H9 (cell line): ENCODE measurements around the gene AKAP11. TPM values are rescaled to one million over a fixed set of nuclear protein-coding genes. Genes with fewer than 3 reads are reported as not detected.
A peak's percentile ranks its signal among the peaks of the same experiment; 100 is the strongest.

Source experiments
- DNase-seq: peaks from one replicate; pipeline ENCODE4 v3.0.0-alpha.2; 2017
- H2AFZ ChIP-seq: one replicate; pipeline ENCODE4 v1.6.1; 2013; ENCODE audit warnings: mild to moderate bottlenecking, low read length, control low read depth, moderate library complexity
- H2AK5ac ChIP-seq: 2 replicates; pipeline ENCODE4 v1.6.1; 2013; ENCODE audit warnings: low read length, control low read depth, mixed read lengths; ENCODE audit not compliant: insufficient read length
- H2BK120ac ChIP-seq: one replicate; pipeline ENCODE4 v1.6.1; 2013; ENCODE audit warnings: low read depth, mild to moderate bottlenecking, low read length, control low read depth, inconsistent platforms; ENCODE audit not compliant: poor library complexity, severe bottlenecking
- H2BK12ac ChIP-seq: 2 replicates; pipeline ENCODE4 v1.6.1; 2013; ENCODE audit warnings: low read length, control low read depth, mixed read lengths, low read depth; ENCODE audit not compliant: insufficient read length
- H2BK15ac ChIP-seq: 2 replicates; pipeline ENCODE4 v1.6.1; 2013; ENCODE audit warnings: low read depth, low read length, control low read depth
- H2BK20ac ChIP-seq: one replicate; pipeline ENCODE4 v1.6.1; 2013; ENCODE audit warnings: low read depth, mild to moderate bottlenecking, low read length, control low read depth, inconsistent platforms; ENCODE audit not compliant: poor library complexity, severe bottlenecking
- H2BK5ac ChIP-seq: 2 replicates; pipeline ENCODE4 v1.6.1; 2013; ENCODE audit warnings: low read length, control low read depth, mixed read lengths; ENCODE audit not compliant: insufficient read length
- H3K14ac ChIP-seq: 2 replicates; pipeline ENCODE4 v1.6.1; 2013; ENCODE audit warnings: low read length, control low read depth; ENCODE audit not compliant: insufficient read depth
- H3K18ac ChIP-seq: 2 replicates; pipeline ENCODE4 v1.6.1; 2013; ENCODE audit warnings: low read depth, mild to moderate bottlenecking, mixed read lengths, low read length, control low read depth; ENCODE audit not compliant: insufficient read length
- H3K23ac ChIP-seq: 2 replicates; pipeline ENCODE4 v1.6.1; 2013; ENCODE audit warnings: low read length, control low read depth, mixed read lengths, low read depth; ENCODE audit not compliant: insufficient read length
- H3K23me2 ChIP-seq: 2 replicates; pipeline ENCODE4 v1.6.1; 2013; ENCODE audit warnings: low read depth, mild to moderate bottlenecking, mixed read lengths, low read length, control low read depth; ENCODE audit not compliant: insufficient read length, poor library complexity, severe bottlenecking
- H3K27ac ChIP-seq: 2 replicates; pipeline ENCODE4 v1.5.1; 2013; ENCODE audit warnings: low read length, control low read depth, mixed read lengths, low read depth; ENCODE audit not compliant: insufficient read length
- H3K27me3 ChIP-seq: 2 replicates; pipeline ENCODE4 v1.6.1; 2013; ENCODE audit warnings: low read length, control low read depth, inconsistent platforms; ENCODE audit not compliant: insufficient read depth
- H3K4ac ChIP-seq: 2 replicates; pipeline ENCODE4 v1.6.1; 2013; ENCODE audit warnings: low read depth, mild to moderate bottlenecking, control low read depth, inconsistent platforms, low read length, moderate library complexity
- H3K4me1 ChIP-seq: 2 replicates; pipeline ENCODE4 v1.6.1; 2013; ENCODE audit warnings: low read length, control low read depth, inconsistent platforms; ENCODE audit not compliant: insufficient read depth
- H3K4me2 ChIP-seq: 2 replicates; pipeline ENCODE4 v1.6.1; 2013; ENCODE audit warnings: low read length, control low read depth, mixed read lengths; ENCODE audit not compliant: insufficient read length, insufficient read depth
- H3K56ac ChIP-seq: 2 replicates; pipeline ENCODE4 v1.6.1; 2013; ENCODE audit warnings: low read depth, mild to moderate bottlenecking, mixed read lengths, low read length, control low read depth; ENCODE audit not compliant: insufficient read length
- H3K79me1 ChIP-seq: 2 replicates; pipeline ENCODE4 v1.6.1; 2013; ENCODE audit warnings: low read depth, mild to moderate bottlenecking, moderate library complexity, low read length, control low read depth, inconsistent platforms; ENCODE audit not compliant: insufficient read depth, poor library complexity, severe bottlenecking
- H3K79me2 ChIP-seq: 2 replicates; pipeline ENCODE4 v1.6.1; 2013; ENCODE audit warnings: low read length, control low read depth, inconsistent platforms; ENCODE audit not compliant: insufficient read depth
- H3K9ac ChIP-seq: 2 replicates; pipeline ENCODE4 v1.6.1; 2013; ENCODE audit warnings: low read length, control low read depth, mixed read lengths; ENCODE audit not compliant: insufficient read length; ENCODE audit errors: extremely low read depth
- H3K9me3 ChIP-seq: one replicate; pipeline ENCODE4 v1.6.1; 2013; ENCODE audit warnings: low read depth, low read length, inconsistent platforms; ENCODE audit not compliant: control insufficient read depth
- H3T11ph ChIP-seq: one replicate; pipeline ENCODE4 v1.6.1; 2013; ENCODE audit warnings: mild to moderate bottlenecking, low read length, control low read depth, inconsistent platforms
- H4K20me1 ChIP-seq: one replicate; pipeline ENCODE4 v1.6.1; 2013; ENCODE audit not compliant: control insufficient read depth, insufficient read length, insufficient read depth
- H4K5ac ChIP-seq: 2 replicates; pipeline ENCODE4 v1.6.1; 2013; ENCODE audit warnings: low read depth, mild to moderate bottlenecking, mixed read lengths, low read length, control low read depth; ENCODE audit not compliant: insufficient read length
- H4K8ac ChIP-seq: replicated peaks from 2 replicates; pipeline ENCODE4 v1.6.1; 2013; ENCODE audit warnings: low read length, control low read depth, mixed read lengths, low read depth; ENCODE audit not compliant: insufficient read length
- H4K91ac ChIP-seq: 2 replicates; pipeline ENCODE4 v1.6.1; 2013; ENCODE audit warnings: low read depth, mild to moderate bottlenecking, moderate library complexity, mixed read lengths, low read length, control low read depth; ENCODE audit not compliant: insufficient read length
- H3K27ac Mint-ChIP-seq, 3 experiments: 2 replicates in 2 of 3; 3 replicates in 1 of 3; pipeline ENCODE4 v1.8.0; 2020 to 2021; ENCODE audit warnings: mixed read lengths in 3 of 3, mild to moderate bottlenecking in 1 of 3, moderate library complexity in 1 of 3
- H3K27me3 Mint-ChIP-seq: 2 replicates; pipeline ENCODE4 v1.8.0; 2021; ENCODE audit warnings: low read depth, mild to moderate bottlenecking, moderate library complexity, mixed read lengths
- H3K36me3 Mint-ChIP-seq, 3 experiments: 2 replicates in 2 of 3; 3 replicates in 1 of 3; pipeline ENCODE4 v1.8.0; 2020 to 2021; ENCODE audit warnings: low read depth in 3 of 3, mixed read lengths in 3 of 3; ENCODE audit not compliant: insufficient read depth in 1 of 3
- H3K4me1 Mint-ChIP-seq, 2 experiments: 2 replicates each; pipeline ENCODE4 v1.8.0; 2020; ENCODE audit warnings: mixed read lengths in 2 of 2
- H3K4me3 Mint-ChIP-seq, 2 experiments: 2 replicates in 1 of 2; 3 replicates in 1 of 2; pipeline ENCODE4 v1.8.0; 2020 to 2021; ENCODE audit warnings: mild to moderate bottlenecking in 2 of 2, mixed read lengths in 2 of 2, moderate library complexity in 1 of 2
- H3K9me3 Mint-ChIP-seq, 2 experiments: 2 replicates in 1 of 2; 3 replicates in 1 of 2; pipeline ENCODE4 v1.8.0; 2020; ENCODE audit warnings: mild to moderate bottlenecking in 2 of 2, mixed read lengths in 2 of 2, moderate library complexity in 1 of 2
- CTCF ChIP-seq: fragments of 200-600 bp; sonication (generic); conservative IDR thresholded peaks from 3 replicates; pipeline ENCODE4 v1.8.0; 2021; ENCODE audit warnings: antibody characterized with exemption, mild to moderate bottlenecking
- WGBS: extraction: QIAGEN DNeasy Blood & Tissue Kit; methylation state at CpG from one replicate; pipeline ENCODE4 v1.1.7; 2013; ENCODE audit warnings: missing lambda C conversion rate, low lambda C conversion rate, mixed read lengths; ENCODE audit not compliant: insufficient read length; ENCODE audit errors: extremely low coverage; 5-methylcytosine and 5-hydroxymethylcytosine counted together
- total RNA-seq: library from RNA; stranded (reverse); gene quantifications from 2 replicates; pipeline ENCODE4 v1.2.1, GENCODE V29; 2021

Gene AKAP11
- total RNA-seq, 1 experiment from 2014 or later, result 20.5 TPM

GRCh38 chr13:42333613-42334328 is 61.8 kb downstream of the AKAP11 start:
- Histone ChIP-seq H2BK5ac (no peak overlapping the region), H3K27me3 (no peaks in the 10 kb centered on the region), H3K79me1 (no peaks in the 10 kb centered on the region), H2AK5ac (no peak overlapping the region), H3K23ac (no peak overlapping the region), H4K20me1 (no peaks in the 10 kb centered on the region), H3K79me2 (no peaks in the 10 kb centered on the region), H3K27ac (no peak overlapping the region), H2BK20ac (no peak overlapping the region), H4K5ac (no peak overlapping the region), H4K8ac (no peak overlapping the region), H3T11ph (no peak overlapping the region), H4K91ac (no peak overlapping the region), H3K56ac (no peak overlapping the region), H3K9me3 (no peaks in the 10 kb centered on the region), H2AFZ (no peak overlapping the region), H2BK120ac (no peak overlapping the region), H3K14ac (no peak overlapping the region), H3K4me2 (no peak overlapping the region), H3K9ac (no peak overlapping the region), H3K4me1 (no peaks in the 10 kb centered on the region; the same call in 1 of the 2 replicates), H3K23me2 (no peaks in the 10 kb centered on the region), H2BK12ac (no peak overlapping the region), H2BK15ac (no peak overlapping the region), H3K18ac (no peak overlapping the region), H3K4ac (no peak overlapping the region)
- Mint-ChIP-seq H3K36me3 (no peaks in the 10 kb centered on the region), H3K9me3 (no peaks in the 10 kb centered on the region), H3K4me1 (peaks cover 3 to 8% of the 10 kb centered on the region in 2 experiments), H3K27ac (no peak overlapping the region), H3K27me3 (no peaks in the 10 kb centered on the region), H3K4me3 (no peak overlapping the region)
- TF ChIP-seq CTCF, result peak; percentile 74
- no CpG with 5 or more reads among the region's 12 CpGs for WGBS
- peak; percentile 41 for DNase-seq
